NCI-H82 (cell line): ENCODE data around the gene CHRND.

ENCODE experiments used
- DNase-seq: peaks from one replicate; lab custom pipeline; 2025; lab: John Stamatoyannopoulos, UW

The CHRND gene

GRCh38 chr2:232573771-232574435 is 47.9 kb downstream of the CHRND start:
- no peak for DNase-seq

- DNase-seq, result no peak
These were observed 48.9 kb downstream of the CHRND start for GRCh38 chr2:232574674-232575403.

DNA sequence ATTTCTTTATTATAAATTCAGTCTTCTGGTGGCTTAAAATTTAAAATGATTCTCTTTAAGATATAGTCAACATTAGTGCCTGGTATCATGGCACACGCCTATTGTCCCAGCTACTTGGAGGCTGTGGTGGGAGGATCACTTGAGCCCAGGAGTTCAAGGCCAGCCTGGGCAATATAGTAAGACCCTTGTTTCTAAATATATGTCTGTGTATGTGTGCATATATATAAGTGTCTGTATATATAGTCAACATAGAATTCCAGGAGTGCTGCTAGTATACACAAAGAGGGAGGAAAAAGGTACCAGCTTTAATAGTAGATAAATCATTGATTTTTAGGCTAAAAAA is 49.4 kb downstream of the CHRND start:
- no peak for DNase-seq

- DNase-seq, result no peak
These were observed 51.0 kb downstream of the CHRND start for GRCh38 chr2:232576995-232577394.

DNA sequence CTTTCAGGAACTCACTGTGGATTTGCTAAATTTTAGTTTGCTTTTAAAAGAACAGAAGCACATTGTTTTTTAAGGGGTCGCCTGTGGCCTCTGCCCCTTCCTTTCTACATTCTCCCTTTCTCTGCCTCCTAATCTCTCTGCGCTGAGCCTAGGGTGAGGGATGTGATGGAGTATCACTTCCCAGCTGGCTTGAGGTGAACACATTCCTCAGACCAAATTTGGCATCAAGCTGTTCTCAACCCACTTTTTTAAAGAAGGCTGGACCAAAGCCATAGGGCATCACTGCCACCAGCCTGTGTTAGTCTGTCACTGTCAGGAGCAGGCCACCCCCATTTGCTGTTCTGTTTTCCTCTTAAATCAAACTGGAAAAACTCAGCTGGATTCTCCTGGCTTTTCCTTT is 51.9 kb downstream of the CHRND start:
- DNase-seq, result no peak

- no peak for DNase-seq
These were observed 52.7 kb downstream of the CHRND start for GRCh38 chr2:232578626-232579025.

GRCh38 chr2:232580648-232580981 is 54.7 kb downstream of the CHRND start:
- no peak for DNase-seq

- DNase-seq, result no peak
These were observed 55.8 kb downstream of the CHRND start for GRCh38 chr2:232581725-232582124.

- DNase-seq, result no peak
These were observed 58.3 kb downstream of the CHRND start for GRCh38 chr2:232584238-232584637.
